Fibroblast of the aortic adventitia (primary cell): ENCODE data around the gene SYF2. TPM values are rescaled to one million over a fixed set of nuclear protein-coding genes. Genes with fewer than 3 reads are reported as not detected.

Source experiments
- DNase-seq: peaks from one replicate; pipeline ENCODE4 v3.0.0-alpha.2; 2010; ENCODE audit warnings: low read depth
- H3K4me3 ChIP-seq: 2 replicates; pipeline ENCODE4 v1.5.1; 2011; ENCODE audit warnings: low read depth, mild to moderate bottlenecking, control low read depth, low read length, moderate library complexity
- total RNA-seq: library from RNA; depleted of rRNA; stranded (reverse); fragments of >200 nt; gene quantifications from 2 replicates; pipeline ENCODE4 v1.2.3, GENCODE V29; 2012; ENCODE audit warnings: low replicate concordance
- TF ChIP-seq, protein P1 (sequence below): IDR thresholded peaks from 2 replicates; pipeline ENCODE4 v1.5.1; 2011; ENCODE audit warnings: mild to moderate bottlenecking, low read length, control low read depth, inconsistent platforms; ENCODE audit not compliant: insufficient read depth

Gene SYF2
- total RNA-seq, 1 donor, result 44.7 TPM

DNA sequence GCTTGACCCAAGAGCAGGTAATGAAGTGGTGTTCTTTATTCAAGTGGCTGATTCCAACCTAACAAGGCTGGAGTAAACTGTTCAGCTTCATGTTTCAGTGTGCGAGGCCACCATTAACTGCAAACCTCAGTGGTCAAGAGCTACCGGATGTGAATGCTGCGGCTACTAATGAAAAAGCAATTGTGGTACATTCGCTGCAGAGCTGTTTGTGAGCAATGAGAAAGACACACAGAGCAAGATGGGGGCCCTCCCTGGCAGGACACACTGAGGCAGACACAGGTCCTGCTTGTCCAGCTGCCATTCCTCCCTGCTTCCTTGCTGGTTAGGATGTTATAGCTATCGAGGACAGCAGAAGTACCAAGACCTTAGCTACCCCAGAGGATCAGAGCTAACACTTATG lies 26.1 kb downstream of the SYF2 start:
- no peak for DNase-seq
- TF ChIP-seq, protein P1, sequence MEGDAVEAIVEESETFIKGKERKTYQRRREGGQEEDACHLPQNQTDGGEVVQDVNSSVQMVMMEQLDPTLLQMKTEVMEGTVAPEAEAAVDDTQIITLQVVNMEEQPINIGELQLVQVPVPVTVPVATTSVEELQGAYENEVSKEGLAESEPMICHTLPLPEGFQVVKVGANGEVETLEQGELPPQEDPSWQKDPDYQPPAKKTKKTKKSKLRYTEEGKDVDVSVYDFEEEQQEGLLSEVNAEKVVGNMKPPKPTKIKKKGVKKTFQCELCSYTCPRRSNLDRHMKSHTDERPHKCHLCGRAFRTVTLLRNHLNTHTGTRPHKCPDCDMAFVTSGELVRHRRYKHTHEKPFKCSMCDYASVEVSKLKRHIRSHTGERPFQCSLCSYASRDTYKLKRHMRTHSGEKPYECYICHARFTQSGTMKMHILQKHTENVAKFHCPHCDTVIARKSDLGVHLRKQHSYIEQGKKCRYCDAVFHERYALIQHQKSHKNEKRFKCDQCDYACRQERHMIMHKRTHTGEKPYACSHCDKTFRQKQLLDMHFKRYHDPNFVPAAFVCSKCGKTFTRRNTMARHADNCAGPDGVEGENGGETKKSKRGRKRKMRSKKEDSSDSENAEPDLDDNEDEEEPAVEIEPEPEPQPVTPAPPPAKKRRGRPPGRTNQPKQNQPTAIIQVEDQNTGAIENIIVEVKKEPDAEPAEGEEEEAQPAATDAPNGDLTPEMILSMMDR, result no peak
- H3K4me3 ChIP-seq, result no peak overlapping the region

DNA sequence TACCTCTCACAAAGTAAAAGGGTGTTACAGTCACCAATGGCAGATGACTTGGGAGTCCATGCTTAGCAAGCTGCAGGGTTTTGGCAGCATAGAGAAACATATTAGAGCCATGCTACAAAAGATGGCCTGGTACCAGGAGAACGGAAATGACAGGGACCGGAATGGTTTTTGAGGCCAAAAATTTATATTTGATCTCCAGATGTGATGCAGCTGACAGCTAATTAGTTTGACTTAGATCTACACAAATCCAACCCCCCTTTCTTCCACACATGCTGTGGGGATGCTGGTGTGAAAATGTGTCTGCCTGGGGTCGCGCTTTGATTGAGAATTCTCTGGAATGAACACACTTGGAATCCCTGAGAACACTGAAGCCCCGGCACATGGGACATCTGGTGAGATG lies 26.5 kb downstream of the SYF2 start:
- H3K4me3 ChIP-seq, result no peak overlapping the region
- TF ChIP-seq, protein P1, result no peak
- DNase-seq, result no peak

DNA sequence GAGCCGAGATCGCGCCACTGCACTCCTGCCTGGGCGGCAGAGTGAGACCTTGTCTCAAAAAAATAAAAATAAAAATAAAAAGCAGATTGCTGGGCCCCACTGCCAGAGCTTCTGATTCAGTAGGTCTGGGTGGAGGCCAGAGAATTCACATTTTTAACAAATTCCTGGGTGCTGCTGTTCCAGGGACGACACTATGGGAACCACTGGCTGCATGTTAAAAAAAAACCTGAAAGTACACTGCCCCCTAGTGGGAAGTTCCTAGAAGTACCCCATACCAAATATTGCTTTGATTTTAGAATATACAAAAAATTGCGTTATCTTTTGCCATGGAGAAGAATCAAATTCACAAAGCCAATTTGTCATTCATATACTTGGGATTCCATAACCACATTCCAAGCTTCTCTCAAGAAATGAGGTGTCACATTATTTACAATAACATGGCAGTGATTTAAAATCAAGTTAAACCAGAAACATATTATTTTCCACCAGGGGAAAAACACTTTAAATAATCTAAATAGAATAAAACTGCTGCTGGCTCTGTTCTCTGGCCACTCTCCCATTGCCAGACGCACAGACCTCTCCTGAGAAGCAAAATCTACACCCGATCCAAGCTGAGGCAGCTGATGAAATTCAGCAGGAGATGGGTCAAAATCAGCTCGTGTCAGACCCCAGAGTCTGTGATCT lies 27.4 kb downstream of the SYF2 start:
- DNase-seq, result peak; percentile 73
- no peak overlapping the region for H3K4me3 ChIP-seq
- TF ChIP-seq, protein P1, result peak; percentile 69

DNA sequence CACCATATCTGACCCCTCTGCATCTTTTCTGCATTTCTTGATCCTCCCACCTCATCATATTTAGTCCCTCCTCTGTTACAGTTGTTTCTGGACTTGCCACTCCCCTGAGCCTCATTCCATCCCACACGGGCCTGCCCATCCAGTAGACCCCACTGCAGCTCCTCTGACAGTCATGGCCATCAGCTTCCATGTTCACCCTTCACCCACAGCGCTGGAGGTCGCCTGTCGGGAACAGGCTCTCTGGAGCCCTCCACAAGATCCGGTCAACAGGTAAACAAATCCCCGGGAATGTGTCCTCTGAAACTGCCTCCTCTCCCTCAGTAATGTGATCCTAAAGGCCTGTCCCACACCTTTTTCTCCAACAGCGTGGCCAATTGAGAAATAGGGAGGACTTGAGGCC lies 31.3 kb downstream of the SYF2 start:
- H3K4me3 ChIP-seq, result no peak overlapping the region
- DNase-seq, result no peak
- TF ChIP-seq, protein P1, result no peak

DNA sequence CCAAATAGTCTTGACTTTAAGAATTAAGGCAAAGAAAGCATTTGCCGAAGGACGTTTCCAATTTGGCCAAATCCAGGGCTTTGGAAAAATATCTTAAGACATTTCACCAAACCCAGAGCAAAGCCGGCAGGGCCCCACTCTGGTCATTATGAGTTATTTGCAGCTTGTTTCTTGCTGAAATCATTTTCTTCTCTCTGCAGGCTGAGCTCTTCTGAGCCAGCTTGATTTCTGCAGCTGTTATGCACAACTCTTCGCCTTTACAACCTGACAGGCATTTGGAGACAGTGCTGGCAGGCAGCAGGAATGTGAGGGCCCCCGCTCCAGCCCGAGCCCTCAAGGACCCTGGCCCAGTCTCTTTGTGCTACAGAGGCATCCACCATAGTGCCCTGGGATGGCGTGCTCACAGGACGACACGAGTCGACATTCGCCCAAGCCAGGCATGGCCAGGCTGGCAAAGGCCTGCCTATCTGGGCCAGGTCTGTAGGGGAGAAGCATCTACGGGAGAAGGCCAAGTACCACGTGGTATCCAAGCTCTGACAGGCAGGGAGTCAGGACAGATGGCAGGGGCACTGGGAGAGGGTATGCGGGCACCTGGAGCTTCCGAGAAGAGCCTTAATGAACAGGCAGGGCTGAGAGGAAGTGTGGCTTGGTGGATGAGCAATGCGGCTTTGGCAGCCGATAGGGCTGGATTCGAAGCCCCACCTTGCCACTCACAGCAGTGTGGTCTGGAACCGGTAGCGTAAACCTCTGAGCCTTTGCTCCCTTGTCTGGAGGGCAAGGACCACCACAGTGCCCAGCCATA lies 32.3 kb downstream of the SYF2 start:
- TF ChIP-seq, protein P1, result no peak
- DNase-seq, result no peak
- no peak overlapping the region for H3K4me3 ChIP-seq

DNA sequence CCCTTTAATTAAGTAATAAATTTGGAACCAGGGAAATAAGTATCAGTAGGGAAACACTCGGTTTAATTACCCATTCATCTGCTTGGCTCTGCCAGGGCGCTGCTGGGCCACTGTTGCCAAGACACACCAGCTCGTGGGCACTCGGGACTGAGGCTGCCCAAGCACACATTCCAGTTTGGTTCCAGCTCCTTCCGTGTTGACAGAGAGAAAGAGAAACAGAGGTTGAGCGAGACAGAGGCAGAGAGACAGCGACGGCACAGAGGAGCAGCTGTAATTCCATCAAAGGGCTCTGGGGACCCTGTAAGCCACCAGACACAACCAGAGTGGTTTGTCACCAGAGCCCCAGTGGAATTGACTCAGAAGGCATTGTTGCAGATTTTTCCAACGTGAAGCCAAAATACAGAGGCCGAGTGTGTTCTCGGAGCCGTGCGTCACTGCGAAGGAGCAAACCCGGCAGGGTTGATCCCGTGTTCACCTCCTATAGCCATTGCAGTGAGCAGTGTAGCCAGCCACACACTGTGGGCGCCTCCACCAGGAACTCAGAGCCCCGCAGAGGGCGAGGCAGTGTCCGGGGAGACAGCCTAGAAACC lies 33.5 kb downstream of the SYF2 start:
- TF ChIP-seq, protein P1, result no peak
- no peak overlapping the region for H3K4me3 ChIP-seq
- DNase-seq, result no peak
